ENCODE data around the gene TMEM50A.
"Not testable (repeated sequence)": the region's sequence is repeated elsewhere in the genome, so short reads cannot be mapped to it uniquely, and the experiment has no call there.

GRCh38 chr1:25397549-25397948 lies 59.4 kb downstream of the TMEM50A start:
- TF ChIP-seq, protein P1, sequence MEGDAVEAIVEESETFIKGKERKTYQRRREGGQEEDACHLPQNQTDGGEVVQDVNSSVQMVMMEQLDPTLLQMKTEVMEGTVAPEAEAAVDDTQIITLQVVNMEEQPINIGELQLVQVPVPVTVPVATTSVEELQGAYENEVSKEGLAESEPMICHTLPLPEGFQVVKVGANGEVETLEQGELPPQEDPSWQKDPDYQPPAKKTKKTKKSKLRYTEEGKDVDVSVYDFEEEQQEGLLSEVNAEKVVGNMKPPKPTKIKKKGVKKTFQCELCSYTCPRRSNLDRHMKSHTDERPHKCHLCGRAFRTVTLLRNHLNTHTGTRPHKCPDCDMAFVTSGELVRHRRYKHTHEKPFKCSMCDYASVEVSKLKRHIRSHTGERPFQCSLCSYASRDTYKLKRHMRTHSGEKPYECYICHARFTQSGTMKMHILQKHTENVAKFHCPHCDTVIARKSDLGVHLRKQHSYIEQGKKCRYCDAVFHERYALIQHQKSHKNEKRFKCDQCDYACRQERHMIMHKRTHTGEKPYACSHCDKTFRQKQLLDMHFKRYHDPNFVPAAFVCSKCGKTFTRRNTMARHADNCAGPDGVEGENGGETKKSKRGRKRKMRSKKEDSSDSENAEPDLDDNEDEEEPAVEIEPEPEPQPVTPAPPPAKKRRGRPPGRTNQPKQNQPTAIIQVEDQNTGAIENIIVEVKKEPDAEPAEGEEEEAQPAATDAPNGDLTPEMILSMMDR (IDR thresholded peaks at IDR 0.05; ENCODE audit: insufficient read depth, low read length, poor library complexity, severe bottlenecking), result not testable (repeated sequence)
- TF ChIP-seq EZH2phosphoT487 (conservative IDR thresholded peaks at IDR 0.05; ENCODE audit: low read length), result not testable (repeated sequence)

All from SU-DHL-6 (cell line).